Measurements from ENCODE around the gene MCEE. TPM values are rescaled to one million over a fixed set of nuclear protein-coding genes. Genes with fewer than 3 reads are reported as not detected.
"Not testable (repeated sequence)": the region's sequence is repeated elsewhere in the genome, so short reads cannot be mapped to it uniquely, and the experiment has no call there.

Gene MCEE
- total and polyA plus RNA-seq, 2 experiments from 2014 or later, result 32.8 to 51.1 TPM

DNA sequence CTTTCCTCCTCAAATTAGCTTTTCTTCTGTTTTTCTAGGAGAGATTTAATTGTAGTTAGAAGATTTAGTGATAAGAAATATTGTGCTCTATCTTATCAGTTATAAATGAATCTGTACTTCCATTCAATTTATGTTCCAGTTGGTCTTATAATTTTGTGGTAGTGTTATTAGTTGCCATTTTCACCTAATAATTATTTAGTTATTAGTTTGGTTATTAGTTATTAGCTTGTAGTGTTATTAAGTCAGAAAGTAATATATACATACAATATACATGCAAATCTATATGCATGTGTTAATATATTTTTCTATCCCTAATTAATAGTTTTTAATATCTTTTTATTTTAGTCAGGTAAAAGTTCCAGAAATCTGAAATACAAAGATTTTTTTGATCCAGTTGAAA lies 3.6 kb upstream of the MCEE start:
- DNase-seq (ENCODE audit: low read depth in 1 of 2, low spot score in 1 of 2), result no peak
- Histone ChIP-seq H3K9me3 (ENCODE audit: low read depth) (no peaks in the 10 kb centered on the region), H3K36me3 (peaks cover 48% of the 10 kb centered on the region), H3K4me3 (no peak overlapping the region), H3K27ac (no peak overlapping the region), H3K27me3 (no peaks in the 10 kb centered on the region), H3K4me1 (ENCODE audit: low read depth) (no peaks in the 10 kb centered on the region)
- TF ChIP-seq, protein P1, sequence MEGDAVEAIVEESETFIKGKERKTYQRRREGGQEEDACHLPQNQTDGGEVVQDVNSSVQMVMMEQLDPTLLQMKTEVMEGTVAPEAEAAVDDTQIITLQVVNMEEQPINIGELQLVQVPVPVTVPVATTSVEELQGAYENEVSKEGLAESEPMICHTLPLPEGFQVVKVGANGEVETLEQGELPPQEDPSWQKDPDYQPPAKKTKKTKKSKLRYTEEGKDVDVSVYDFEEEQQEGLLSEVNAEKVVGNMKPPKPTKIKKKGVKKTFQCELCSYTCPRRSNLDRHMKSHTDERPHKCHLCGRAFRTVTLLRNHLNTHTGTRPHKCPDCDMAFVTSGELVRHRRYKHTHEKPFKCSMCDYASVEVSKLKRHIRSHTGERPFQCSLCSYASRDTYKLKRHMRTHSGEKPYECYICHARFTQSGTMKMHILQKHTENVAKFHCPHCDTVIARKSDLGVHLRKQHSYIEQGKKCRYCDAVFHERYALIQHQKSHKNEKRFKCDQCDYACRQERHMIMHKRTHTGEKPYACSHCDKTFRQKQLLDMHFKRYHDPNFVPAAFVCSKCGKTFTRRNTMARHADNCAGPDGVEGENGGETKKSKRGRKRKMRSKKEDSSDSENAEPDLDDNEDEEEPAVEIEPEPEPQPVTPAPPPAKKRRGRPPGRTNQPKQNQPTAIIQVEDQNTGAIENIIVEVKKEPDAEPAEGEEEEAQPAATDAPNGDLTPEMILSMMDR (IDR thresholded peaks at IDR 0.05; ENCODE audit: low read depth, low read length), result no peak

DNA sequence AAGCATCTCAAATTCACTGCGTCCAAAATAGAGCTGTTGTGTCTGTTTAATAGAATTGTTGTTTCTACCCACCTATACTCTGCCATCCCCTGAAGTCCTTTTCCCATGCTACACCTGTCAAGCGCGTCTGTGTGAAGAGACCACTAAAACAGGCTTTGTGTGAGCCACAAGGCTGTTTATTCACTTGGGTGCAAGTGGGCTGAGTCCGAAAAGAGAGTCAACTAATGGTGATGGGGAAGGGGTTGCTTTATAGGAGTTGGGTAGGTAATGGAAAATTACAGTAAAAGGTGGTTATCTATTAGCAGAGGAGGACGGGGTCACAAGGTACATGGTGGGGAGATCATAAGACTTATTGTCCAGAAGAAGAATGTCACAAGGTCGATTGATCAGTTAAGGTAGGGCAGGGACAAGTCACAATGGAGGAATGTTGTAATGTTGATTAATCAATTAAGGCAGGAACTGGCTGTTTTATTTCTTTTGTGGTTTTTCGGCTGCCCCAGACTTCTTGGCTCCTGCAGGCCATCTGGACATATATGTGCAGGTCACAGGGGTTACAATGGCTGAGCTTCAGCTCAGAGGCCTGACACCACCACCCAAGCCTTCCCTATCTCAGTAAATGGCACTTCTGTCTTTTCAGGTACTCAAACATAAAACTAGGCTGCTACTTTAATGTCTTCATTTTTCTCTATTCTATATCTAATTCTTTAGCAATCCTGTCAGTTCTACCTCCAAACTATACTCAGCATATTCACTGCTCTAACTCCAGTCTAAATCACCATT lies 1.5 kb upstream of the MCEE start:
- Histone ChIP-seq H3K36me3 (peaks cover 29% of the 10 kb centered on the region), H3K4me3 (peak overlapping the region; percentile 74), H3K27ac (peak overlapping the region; percentile 97)
- not testable (repeated sequence) for DNase-seq (ENCODE audit: low read depth in 1 of 2, low spot score in 1 of 2); H3K27me3 ChIP-seq; H3K4me1 ChIP-seq (ENCODE audit: low read depth); H3K9me3 ChIP-seq (ENCODE audit: low read depth)

DNA sequence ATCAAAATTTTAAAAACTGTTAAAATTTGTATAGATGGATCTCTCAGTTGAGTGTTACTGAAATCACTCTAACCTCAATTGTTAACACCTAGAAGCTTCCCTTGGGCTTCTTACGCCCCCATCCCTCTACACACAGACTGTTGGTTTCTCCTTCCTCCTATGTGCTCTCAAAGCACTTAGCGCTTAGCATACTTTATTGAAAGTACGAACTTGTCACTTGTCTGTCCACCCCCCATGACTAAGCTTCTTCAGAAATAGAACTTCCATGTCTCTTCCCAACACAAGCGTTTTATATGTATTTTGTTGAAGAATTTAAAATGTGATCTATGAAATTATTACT lies 846 bp upstream of the MCEE start:
- H3K27me3 ChIP-seq, result no peaks in the 10 kb centered on the region
- TF ChIP-seq, protein P1 (IDR thresholded peaks at IDR 0.05; ENCODE audit: low read depth, low read length), result no peak
- no peaks in the 10 kb centered on the region for H3K4me1 ChIP-seq (ENCODE audit: low read depth)
- peak; percentile 27 to 57 for DNase-seq (ENCODE audit: low read depth in 1 of 2, low spot score in 1 of 2)
- H3K9me3 ChIP-seq (ENCODE audit: low read depth), result no peaks in the 10 kb centered on the region
- H3K4me3 ChIP-seq, result peak overlapping the region; percentile 74
- peak overlapping the region; percentile 97 for H3K27ac ChIP-seq
- H3K36me3 ChIP-seq, result peaks cover 22% of the 10 kb centered on the region

DNA sequence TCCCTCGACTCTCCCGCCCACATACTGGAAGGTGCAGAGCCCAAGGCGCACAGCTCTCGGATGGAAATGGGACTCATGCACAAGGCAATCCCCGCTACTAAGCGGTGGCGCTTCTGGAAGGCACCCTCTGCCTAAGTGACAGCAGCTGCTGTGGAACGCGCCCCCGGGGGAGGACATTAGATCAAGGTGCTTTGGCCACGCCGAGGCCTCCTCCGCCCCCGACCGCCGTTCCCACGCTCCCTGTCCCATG lies 202 bp downstream of the MCEE start:
- no peak for DNase-seq (ENCODE audit: low read depth in 1 of 2, low spot score in 1 of 2)
- no peaks in the 10 kb centered on the region for H3K4me1 ChIP-seq (ENCODE audit: low read depth)
- H3K9me3 ChIP-seq (ENCODE audit: low read depth), result no peaks in the 10 kb centered on the region
- TF ChIP-seq, protein P1 (IDR thresholded peaks at IDR 0.05; ENCODE audit: low read depth, low read length), result no peak
- peak overlapping the region; percentile 74 for H3K4me3 ChIP-seq
- H3K27ac ChIP-seq, result peak overlapping the region; percentile 97
- peaks cover 14% of the 10 kb centered on the region for H3K36me3 ChIP-seq
- H3K27me3 ChIP-seq, result no peaks in the 10 kb centered on the region

DNA sequence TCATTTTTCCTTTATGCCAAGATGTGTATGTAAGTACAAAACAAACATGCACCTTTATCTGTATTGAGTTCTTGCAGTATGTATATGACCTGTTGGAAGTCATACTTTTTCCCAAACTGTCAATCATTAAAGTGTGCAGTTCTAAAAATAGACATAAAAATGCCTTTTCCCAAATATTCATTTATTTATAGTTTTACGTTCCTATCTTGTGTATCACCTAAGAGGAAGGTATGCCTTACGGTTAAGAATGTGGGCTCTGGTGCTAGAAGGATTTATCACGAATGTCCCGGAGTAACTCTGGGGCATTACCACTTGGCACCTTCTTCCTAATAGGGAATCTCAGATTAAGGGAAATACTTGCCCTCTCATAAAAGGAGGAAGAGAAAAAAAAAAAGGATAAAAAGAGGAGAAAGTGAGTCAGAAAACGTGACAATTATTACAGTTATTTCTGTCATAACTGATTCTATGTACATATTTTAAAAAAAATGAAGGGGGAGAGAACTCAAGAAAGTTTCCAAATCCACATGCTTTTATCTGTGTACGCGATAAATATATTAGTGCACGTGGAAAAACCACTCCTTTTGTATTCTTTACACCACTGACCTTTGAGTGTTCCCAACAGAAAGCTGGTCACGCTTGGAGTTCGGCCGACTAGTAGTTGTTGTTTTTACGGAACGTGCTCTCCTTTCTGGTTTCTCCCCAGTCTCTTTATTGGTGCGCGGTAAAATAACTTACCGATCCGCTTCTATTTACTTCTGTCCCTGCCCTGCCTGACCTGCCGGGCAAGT lies 721 bp downstream of the MCEE start:
- DNase-seq (ENCODE audit: low read depth in 1 of 2, low spot score in 1 of 2), result peak in 1 of 2 donors; percentile 6

More for the DNA sequence above, 721 bp downstream of the MCEE start:
- no peaks in the 10 kb centered on the region for H3K9me3 ChIP-seq (ENCODE audit: low read depth)
- H3K4me3 ChIP-seq, result peak overlapping the region; percentile 74
- H3K27me3 ChIP-seq, result no peaks in the 10 kb centered on the region
- peaks cover 9% of the 10 kb centered on the region for H3K36me3 ChIP-seq
- TF ChIP-seq, protein P1 (IDR thresholded peaks at IDR 0.05; ENCODE audit: low read depth, low read length), result no peak
- peak overlapping the region; percentile 97 for H3K27ac ChIP-seq
- no peaks in the 10 kb centered on the region for H3K4me1 ChIP-seq (ENCODE audit: low read depth)
